WTC11 (cell line): ENCODE measurements around the gene PHPT1. TPM values are rescaled to one million over a fixed set of nuclear protein-coding genes. Genes with fewer than 3 reads are reported as not detected.
A peak's percentile ranks its signal among the peaks of the same experiment; 100 is the strongest.

Experiments
- ATAC-seq: fragments of 200-7000 bp; cut with Tn5 transposase; 2 replicates; pipeline ENCODE4 v1.10.0; 2021; ENCODE audit warnings: mild to moderate bottlenecking, moderate library complexity
- CTCF ChIA-PET: fragments of 300-600 bp; sonication (Branson Sonifier 250); formaldehyde crosslinking; loops from one replicate; lab custom pipeline; 2021; ENCODE audit warnings: antibody characterized with exemption; lab: Charles Lee
- POLR2A ChIA-PET: fragments of 350-600 bp; sonication (Branson Sonifier 250); formaldehyde crosslinking; loops from one replicate; lab custom pipeline; 2021; ENCODE audit warnings: antibody characterized with exemption; lab: Charles Lee
- DNase-seq: peaks from one replicate; pipeline ENCODE4 v3.0.0; 2021; ENCODE audit warnings: low spot score
- H3K27ac Mint-ChIP-seq: 2 replicates; pipeline ENCODE4 v1.8.0; 2021; ENCODE audit warnings: mixed read lengths
- H3K27me3 Mint-ChIP-seq: 2 replicates; pipeline ENCODE4 v1.8.0; 2021; ENCODE audit warnings: low read depth, mild to moderate bottlenecking, moderate library complexity, mixed read lengths
- H3K36me3 Mint-ChIP-seq: 2 replicates; pipeline ENCODE4 v1.8.0; 2021; ENCODE audit warnings: mixed read lengths
- H3K4me1 Mint-ChIP-seq: 2 replicates; pipeline ENCODE4 v1.8.0; 2022; ENCODE audit warnings: mixed read lengths
- H3K4me3 Mint-ChIP-seq: 2 replicates; pipeline ENCODE4 v1.8.0; 2021; ENCODE audit warnings: mild to moderate bottlenecking, moderate library complexity, mixed read lengths
- H3K9me3 Mint-ChIP-seq: 2 replicates; pipeline ENCODE4 v1.8.0; 2021; ENCODE audit warnings: mixed read lengths
- ATF6 ChIP-seq: sonication (generic); formaldehyde crosslinking; IDR thresholded peaks from 2 replicates; pipeline ENCODE4 v1.8.1; 2023; ENCODE audit warnings: mild to moderate bottlenecking, missing genetic modification reagents
- CBFB ChIP-seq: sonication (generic); formaldehyde crosslinking; IDR thresholded peaks from 2 replicates; pipeline ENCODE4 v1.8.1; 2022; ENCODE audit warnings: mild to moderate bottlenecking, low read depth, missing genetic modification reagents
- CREM ChIP-seq: sonication (generic); formaldehyde crosslinking; IDR thresholded peaks from 2 replicates; pipeline ENCODE4 v1.8.1; 2022; ENCODE audit warnings: mild to moderate bottlenecking, missing genetic modification reagents, moderate library complexity
- EMX1 ChIP-seq: fragments of 250-450 bp; sonication (Bioruptor Pico); IDR thresholded peaks from 2 replicates; pipeline ENCODE4 v1.8.0; 2021; ENCODE audit warnings: mild to moderate bottlenecking
- ESRRA ChIP-seq: sonication (generic); formaldehyde crosslinking; IDR thresholded peaks from 2 replicates; pipeline ENCODE4 v1.8.1; 2022; ENCODE audit warnings: mild to moderate bottlenecking, missing genetic modification reagents, borderline replicate concordance
- FOXJ3 ChIP-seq: sonication (generic); formaldehyde crosslinking; IDR thresholded peaks from 2 replicates; pipeline ENCODE4 v1.9.0; 2021; ENCODE audit warnings: missing genetic modification reagents, mild to moderate bottlenecking, borderline replicate concordance
- FOXP1 ChIP-seq: sonication (generic); formaldehyde crosslinking; IDR thresholded peaks from 2 replicates; pipeline ENCODE4 v1.8.0; 2022; ENCODE audit warnings: missing genetic modification reagents, mild to moderate bottlenecking, moderate library complexity, borderline replicate concordance
- FOXP4 ChIP-seq: sonication (generic); formaldehyde crosslinking; IDR thresholded peaks from 2 replicates; pipeline ENCODE4 v1.8.0; 2022; ENCODE audit warnings: mild to moderate bottlenecking, missing genetic modification reagents
- GABPB1 ChIP-seq: sonication (generic); formaldehyde crosslinking; IDR thresholded peaks from 2 replicates; pipeline ENCODE4 v1.8.1; 2023; ENCODE audit warnings: mild to moderate bottlenecking, missing genetic modification reagents
- MYBL2 ChIP-seq: sonication (generic); formaldehyde crosslinking; IDR thresholded peaks from 2 replicates; pipeline ENCODE4 v1.8.1; 2023; ENCODE audit warnings: mild to moderate bottlenecking, moderate library complexity, missing genetic modification reagents
- NFATC4 ChIP-seq: fragments of 250-450 bp; sonication (Bioruptor Pico); IDR thresholded peaks from 2 replicates; pipeline ENCODE4 v1.9.0; 2021; ENCODE audit warnings: mild to moderate bottlenecking
- RELA ChIP-seq: sonication (generic); formaldehyde crosslinking; IDR thresholded peaks from 2 replicates; pipeline ENCODE4 v1.8.1; 2022; ENCODE audit warnings: missing genetic modification reagents, mild to moderate bottlenecking, borderline replicate concordance
- SMAD3 ChIP-seq: sonication (generic); formaldehyde crosslinking; IDR thresholded peaks from 2 replicates; pipeline ENCODE4 v1.8.0; 2022; ENCODE audit warnings: missing genetic modification reagents, mild to moderate bottlenecking, borderline replicate concordance
- TEAD1 ChIP-seq: sonication (generic); formaldehyde crosslinking; IDR thresholded peaks from 2 replicates; pipeline ENCODE4 v1.8.0; 2022; ENCODE audit warnings: mild to moderate bottlenecking, missing genetic modification reagents
- ZNF121 ChIP-seq: sonication (generic); formaldehyde crosslinking; IDR thresholded peaks from 2 replicates; pipeline ENCODE4 v1.8.0; 2023; ENCODE audit warnings: missing genetic modification reagents
- ZNF232 ChIP-seq: sonication (generic); formaldehyde crosslinking; IDR thresholded peaks from 2 replicates; pipeline ENCODE4 v1.8.0; 2022; ENCODE audit warnings: mild to moderate bottlenecking, missing genetic modification reagents
- ZNF263 ChIP-seq: sonication (generic); formaldehyde crosslinking; IDR thresholded peaks from 2 replicates; pipeline ENCODE4 v1.8.1; 2022; ENCODE audit warnings: low read depth, mild to moderate bottlenecking, moderate library complexity, missing genetic modification reagents
- ZNF396 ChIP-seq: fragments of 250-450 bp; sonication (Bioruptor Pico); IDR thresholded peaks from 2 replicates; pipeline ENCODE4 v1.8.0; 2021; ENCODE audit warnings: mild to moderate bottlenecking, moderate library complexity, borderline replicate concordance
- total RNA-seq: library from RNA; stranded (reverse); gene quantifications from 3 replicates; pipeline ENCODE4 v1.2.3, GENCODE V29; 2021
- TF ChIP-seq, protein P1 (sequence below): sonication (generic); formaldehyde crosslinking; IDR thresholded peaks from 2 replicates; pipeline ENCODE4 v1.8.1; 2023; ENCODE audit warnings: mild to moderate bottlenecking, missing genetic modification reagents, moderate library complexity
- TF ChIP-seq, protein P2 (sequence below): fragments of 250-450 bp; sonication (Bioruptor Pico); IDR thresholded peaks from 2 replicates; pipeline ENCODE4 v1.9.0; 2021; ENCODE audit warnings: moderate library complexity, mild to moderate bottlenecking, inconsistent platforms, borderline replicate concordance
- TF ChIP-seq, protein P3 (sequence below): fragments of 250-450 bp; sonication (Bioruptor Pico); IDR thresholded peaks from 2 replicates; pipeline ENCODE4 v1.9.0; 2021; ENCODE audit warnings: mild to moderate bottlenecking
- TF ChIP-seq, protein P4 (sequence below): sonication (generic); formaldehyde crosslinking; IDR thresholded peaks from 2 replicates; pipeline ENCODE4 v1.8.1; 2022; ENCODE audit warnings: low read depth, missing genetic modification reagents, borderline replicate concordance

PHPT1 gene
- total RNA-seq, 1 experiment from 2014 or later: 138 TPM

DNA sequence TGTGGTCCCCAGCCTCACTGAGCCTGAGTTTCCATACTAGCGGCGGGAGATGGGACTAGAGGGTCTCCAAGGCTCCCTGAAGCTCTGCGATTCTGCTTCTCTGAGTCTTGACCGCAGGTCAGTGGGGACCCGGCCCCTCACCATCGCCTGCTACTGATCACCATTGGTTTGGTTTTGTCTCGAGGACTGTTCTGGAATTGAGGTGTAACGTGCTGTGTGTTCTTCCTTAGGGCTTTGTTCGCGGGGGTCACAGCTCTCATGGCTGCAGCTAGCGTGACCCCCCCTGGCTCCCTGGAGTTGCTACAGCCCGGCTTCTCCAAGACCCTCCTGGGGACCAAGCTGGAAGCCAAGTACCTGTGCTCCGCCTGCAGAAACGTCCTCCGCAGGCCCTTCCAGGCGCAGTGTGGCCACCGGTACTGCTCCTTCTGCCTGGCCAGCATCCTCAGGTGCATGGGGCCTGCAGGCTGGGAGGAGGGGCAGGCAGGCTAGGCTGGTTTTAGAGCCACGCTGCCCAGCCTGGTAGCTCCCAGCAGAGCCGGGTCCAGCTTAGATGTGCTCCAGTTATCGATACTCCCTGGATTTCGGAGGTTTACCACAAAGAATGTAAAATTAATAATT lies 49.4 kb downstream of the PHPT1 start:
- ChIA-PET POLR2A (interaction anchor here (1.6 kb wide), 1 partner anchor 10 kb away, joined by 6 read pairs; no protein-coding TSS in a partner anchor), CTCF (interaction anchor here (0.6 to 1.6 kb wide), 3 partner anchors 20 to 137 kb away, joined by 3 to 5 read pairs (median 4); no protein-coding TSS in a partner anchor)
- Mint-ChIP-seq H3K4me1 (no peaks in the 10 kb centered on the region), H3K27me3 (no peaks in the 10 kb centered on the region), H3K36me3 (peaks cover 37% of the 10 kb centered on the region), H3K4me3 (no peak overlapping the region), H3K27ac (peak overlapping the region; percentile 45; the same call in 1 of the 2 replicates), H3K9me3 (no peaks in the 10 kb centered on the region)
- ATAC-seq (no peak), DNase-seq (no peak)
- no peak for TF ChIP-seq FOXP1
- no peak for TF ChIP-seq FOXP4 (CRISPR knock-in tag)
- no peak for TF ChIP-seq NFATC4 (CRISPR knock-in tag)
- no peak for TF ChIP-seq RELA (CRISPR knock-in tag)
- TF ChIP-seq EMX1 (CRISPR knock-in tag): no peak
- TF ChIP-seq, protein P1, sequence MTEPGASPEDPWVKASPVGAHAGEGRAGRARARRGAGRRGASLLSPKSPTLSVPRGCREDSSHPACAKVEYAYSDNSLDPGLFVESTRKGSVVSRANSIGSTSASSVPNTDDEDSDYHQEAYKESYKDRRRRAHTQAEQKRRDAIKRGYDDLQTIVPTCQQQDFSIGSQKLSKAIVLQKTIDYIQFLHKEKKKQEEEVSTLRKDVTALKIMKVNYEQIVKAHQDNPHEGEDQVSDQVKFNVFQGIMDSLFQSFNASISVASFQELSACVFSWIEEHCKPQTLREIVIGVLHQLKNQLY: no peak
- no peak for TF ChIP-seq SMAD3 (CRISPR knock-in tag)
- no peak for TF ChIP-seq CREM (CRISPR knock-in tag)
- no peak for TF ChIP-seq GABPB1
- TF ChIP-seq ZNF396: no peak
- no peak for TF ChIP-seq FOXJ3 (CRISPR knock-in tag)

DNA sequence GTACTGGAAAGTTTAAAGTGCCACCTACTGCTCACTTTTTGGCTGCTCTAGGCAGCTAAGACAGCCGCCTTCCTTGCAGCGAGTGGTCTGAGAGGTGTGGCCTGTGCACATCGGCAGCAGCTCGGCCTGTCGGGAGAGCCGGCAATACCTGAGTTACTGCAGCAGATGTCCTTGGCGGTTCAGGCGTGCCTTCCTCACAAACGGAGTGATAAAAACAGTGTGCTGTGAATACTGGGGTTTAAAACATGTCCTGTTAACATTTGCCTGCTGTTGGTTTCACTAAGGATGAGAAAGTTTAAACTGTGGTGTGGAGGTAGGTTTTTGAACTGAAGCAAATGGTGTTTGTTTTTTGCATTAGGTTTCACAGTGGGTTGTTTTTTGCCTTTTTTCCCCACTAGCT lies 50.0 kb downstream of the PHPT1 start:
- Mint-ChIP-seq H3K36me3 (peaks cover 36% of the 10 kb centered on the region), H3K4me1 (no peaks in the 10 kb centered on the region), H3K4me3 (no peak overlapping the region), H3K27ac (no peak overlapping the region), H3K9me3 (no peaks in the 10 kb centered on the region), H3K27me3 (no peaks in the 10 kb centered on the region)
- no peak for DNase-seq
- CTCF ChIA-PET: interaction anchor here (1.6 kb wide), 1 partner anchor 136 kb away, joined by 4 read pairs; no protein-coding TSS in a partner anchor
- POLR2A ChIA-PET: no interaction called here
- ATAC-seq: no peak
- TF ChIP-seq TEAD1 (CRISPR knock-in tag): no peak
- TF ChIP-seq ATF6 (CRISPR knock-in tag): no peak
- no peak for TF ChIP-seq SMAD3 (CRISPR knock-in tag)
- TF ChIP-seq, protein P2, sequence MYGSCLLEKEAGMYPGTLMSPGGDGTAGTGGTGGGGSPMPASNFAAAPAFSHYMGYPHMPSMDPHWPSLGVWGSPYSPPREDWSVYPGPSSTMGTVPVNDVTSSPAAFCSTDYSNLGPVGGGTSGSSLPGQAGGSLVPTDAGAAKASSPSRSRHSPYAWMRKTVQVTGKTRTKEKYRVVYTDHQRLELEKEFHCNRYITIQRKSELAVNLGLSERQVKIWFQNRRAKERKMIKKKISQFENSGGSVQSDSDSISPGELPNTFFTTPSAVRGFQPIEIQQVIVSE (CRISPR knock-in tag): no peak
- TF ChIP-seq ZNF263 (CRISPR knock-in tag): no peak
- no peak for TF ChIP-seq ZNF232 (CRISPR knock-in tag)
- TF ChIP-seq FOXP4 (CRISPR knock-in tag): no peak
- TF ChIP-seq MYBL2 (CRISPR knock-in tag): no peak
- no peak for TF ChIP-seq ESRRA (CRISPR knock-in tag)
- TF ChIP-seq, protein P3, sequence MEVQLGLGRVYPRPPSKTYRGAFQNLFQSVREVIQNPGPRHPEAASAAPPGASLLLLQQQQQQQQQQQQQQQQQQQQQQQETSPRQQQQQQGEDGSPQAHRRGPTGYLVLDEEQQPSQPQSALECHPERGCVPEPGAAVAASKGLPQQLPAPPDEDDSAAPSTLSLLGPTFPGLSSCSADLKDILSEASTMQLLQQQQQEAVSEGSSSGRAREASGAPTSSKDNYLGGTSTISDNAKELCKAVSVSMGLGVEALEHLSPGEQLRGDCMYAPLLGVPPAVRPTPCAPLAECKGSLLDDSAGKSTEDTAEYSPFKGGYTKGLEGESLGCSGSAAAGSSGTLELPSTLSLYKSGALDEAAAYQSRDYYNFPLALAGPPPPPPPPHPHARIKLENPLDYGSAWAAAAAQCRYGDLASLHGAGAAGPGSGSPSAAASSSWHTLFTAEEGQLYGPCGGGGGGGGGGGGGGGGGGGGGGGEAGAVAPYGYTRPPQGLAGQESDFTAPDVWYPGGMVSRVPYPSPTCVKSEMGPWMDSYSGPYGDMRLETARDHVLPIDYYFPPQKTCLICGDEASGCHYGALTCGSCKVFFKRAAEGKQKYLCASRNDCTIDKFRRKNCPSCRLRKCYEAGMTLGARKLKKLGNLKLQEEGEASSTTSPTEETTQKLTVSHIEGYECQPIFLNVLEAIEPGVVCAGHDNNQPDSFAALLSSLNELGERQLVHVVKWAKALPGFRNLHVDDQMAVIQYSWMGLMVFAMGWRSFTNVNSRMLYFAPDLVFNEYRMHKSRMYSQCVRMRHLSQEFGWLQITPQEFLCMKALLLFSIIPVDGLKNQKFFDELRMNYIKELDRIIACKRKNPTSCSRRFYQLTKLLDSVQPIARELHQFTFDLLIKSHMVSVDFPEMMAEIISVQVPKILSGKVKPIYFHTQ: no peak
- TF ChIP-seq, protein P4, sequence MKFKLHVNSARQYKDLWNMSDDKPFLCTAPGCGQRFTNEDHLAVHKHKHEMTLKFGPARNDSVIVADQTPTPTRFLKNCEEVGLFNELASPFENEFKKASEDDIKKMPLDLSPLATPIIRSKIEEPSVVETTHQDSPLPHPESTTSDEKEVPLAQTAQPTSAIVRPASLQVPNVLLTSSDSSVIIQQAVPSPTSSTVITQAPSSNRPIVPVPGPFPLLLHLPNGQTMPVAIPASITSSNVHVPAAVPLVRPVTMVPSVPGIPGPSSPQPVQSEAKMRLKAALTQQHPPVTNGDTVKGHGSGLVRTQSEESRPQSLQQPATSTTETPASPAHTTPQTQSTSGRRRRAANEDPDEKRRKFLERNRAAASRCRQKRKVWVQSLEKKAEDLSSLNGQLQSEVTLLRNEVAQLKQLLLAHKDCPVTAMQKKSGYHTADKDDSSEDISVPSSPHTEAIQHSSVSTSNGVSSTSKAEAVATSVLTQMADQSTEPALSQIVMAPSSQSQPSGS: no peak
- no peak for TF ChIP-seq ZNF121 (CRISPR knock-in tag)
- no peak for TF ChIP-seq CBFB (CRISPR knock-in tag)
